Smooth muscle cell (in vitro differentiated cells): ENCODE data around the gene SLC7A14. TPM values are rescaled to one million over a fixed set of nuclear protein-coding genes. Genes with fewer than 3 reads are reported as not detected.
A peak's percentile ranks its signal among the peaks of the same experiment; 100 is the strongest.

Experiments used
- DNase-seq: peaks from one replicate; lab custom pipeline; 2025; ENCODE audit not compliant: unreplicated experiment; lab: John Stamatoyannopoulos, UW
- H2AFZ ChIP-seq: fragments of 200-600 bp; sonication (generic); 2 replicates; pipeline ENCODE4 v1.6.0; 2016; ENCODE audit warnings: antibody characterized with exemption, low read depth, mild to moderate bottlenecking
- H3F3A ChIP-seq: fragments of 200-600 bp; sonication (generic); 2 replicates; pipeline ENCODE4 v1.6.0; 2017; ENCODE audit warnings: antibody characterized with exemption, low read depth
- H3K27ac ChIP-seq: fragments of 200-600 bp; sonication (generic); 2 replicates; pipeline ENCODE4 v1.5.1; 2016; ENCODE audit warnings: low read depth, mild to moderate bottlenecking
- H3K27me3 ChIP-seq: fragments of 200-600 bp; sonication (generic); 2 replicates; pipeline ENCODE4 v1.6.1; 2016; ENCODE audit warnings: low read depth, mild to moderate bottlenecking
- H3K36me3 ChIP-seq: fragments of 200-600 bp; sonication (generic); 2 replicates; pipeline ENCODE4 v1.5.1; 2016; ENCODE audit warnings: low read depth
- H3K4me1 ChIP-seq: fragments of 200-600 bp; sonication (generic); 2 replicates; pipeline ENCODE4 v1.5.1; 2016; ENCODE audit warnings: low read depth
- H3K4me2 ChIP-seq: fragments of 200-600 bp; sonication (generic); 2 replicates; pipeline ENCODE4 v1.6.0; 2016; ENCODE audit warnings: mild to moderate bottlenecking
- H3K4me3 ChIP-seq: fragments of 200-600 bp; sonication (generic); 2 replicates; pipeline ENCODE4 v1.5.1; 2016; ENCODE audit warnings: mild to moderate bottlenecking
- H3K79me2 ChIP-seq: fragments of 200-600 bp; sonication (generic); 2 replicates; pipeline ENCODE4 v1.6.0; 2016; ENCODE audit warnings: low read depth, mild to moderate bottlenecking
- H3K9ac ChIP-seq: fragments of 200-600 bp; sonication (generic); 2 replicates; pipeline ENCODE4 v1.6.0; 2016; ENCODE audit warnings: low read depth
- H3K9me3 ChIP-seq: fragments of 200-600 bp; sonication (generic); replicated peaks from 2 replicates; pipeline ENCODE4 v1.5.1; 2016; ENCODE audit warnings: low read depth
- H4K20me1 ChIP-seq: fragments of 200-600 bp; sonication (generic); 2 replicates; pipeline ENCODE4 v1.6.0; 2016; ENCODE audit warnings: low read depth
- WGBS: methylation state at CpG from one replicate; pipeline ENCODE4 v1.1.7; 2016; ENCODE audit warnings: low lambda C conversion rate; 5-methylcytosine and 5-hydroxymethylcytosine counted together
- polyA plus RNA-seq: library from polyadenylated mRNA; unstranded; fragments of >200 nt; fragmentation: Nextera tagmentation; extraction: Ambion mirVana; gene quantifications from 2 replicates; pipeline ENCODE4 v1.2.1, GENCODE V29; 2016
- total RNA-seq: library from RNA; depleted of rRNA; stranded (reverse); fragments of >200 nt; gene quantifications from 2 replicates; pipeline ENCODE4 v1.2.3, GENCODE V29; 2014
- TF ChIP-seq, protein P1 (sequence below): fragments of 200-600 bp; sonication (generic); IDR thresholded peaks from 2 replicates; pipeline ENCODE4 v1.5.1; 2017; ENCODE audit warnings: borderline replicate concordance, mild to moderate bottlenecking, antibody characterized with exemption; ENCODE audit not compliant: insufficient read depth, poor library complexity, severe bottlenecking

Gene SLC7A14
- total and polyA plus RNA-seq, 2 experiments from 2014 or later = not detected

DNA sequence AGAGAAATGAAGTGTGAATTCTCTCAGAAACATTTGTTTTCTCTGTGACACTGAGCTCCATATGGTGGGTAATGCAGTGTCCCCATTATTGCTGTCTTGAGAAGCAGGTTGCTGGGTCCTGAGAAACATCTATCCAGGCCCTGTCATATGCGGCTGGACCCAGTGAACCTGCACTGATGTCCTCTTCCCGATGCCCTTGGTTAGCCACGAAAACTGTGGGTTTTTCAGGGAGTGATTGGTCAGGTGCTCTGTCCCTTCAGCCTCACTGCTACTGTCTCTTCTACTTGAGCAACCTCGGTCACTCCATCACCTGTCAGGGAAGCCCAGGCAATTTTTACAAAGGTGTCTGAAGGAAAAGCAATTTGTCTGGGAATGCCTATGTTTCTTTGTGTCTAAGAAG is 77.0 kb downstream of the SLC7A14 start:
- WGBS = 97% methylated on average over 4 of the region's 4 CpGs
- no peak overlapping the region for H3K9ac ChIP-seq

DNA sequence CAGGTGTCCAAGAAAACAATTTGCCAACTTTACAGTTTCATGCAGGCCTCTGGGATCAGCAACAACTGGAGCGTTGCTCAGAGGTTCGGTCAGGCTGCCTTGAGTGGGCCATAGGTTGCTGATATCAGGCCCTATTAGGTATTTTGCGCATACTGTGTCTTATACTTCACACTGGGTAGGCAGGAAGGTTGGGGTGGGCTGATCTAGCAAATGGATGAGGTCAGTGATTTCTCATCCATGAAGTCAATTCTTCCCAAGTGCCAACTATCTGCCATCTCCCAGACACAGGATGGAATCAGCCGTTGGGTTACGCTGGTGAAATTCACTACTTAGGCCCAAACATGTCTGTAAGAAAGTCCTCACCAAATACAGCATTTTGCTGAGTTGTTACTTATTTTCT is 77.6 kb downstream of the SLC7A14 start:
- Histone ChIP-seq H2AFZ (no peak overlapping the region), H3K27ac (no peak overlapping the region), H4K20me1 (no peaks in the 10 kb centered on the region), H3K4me3 (no peak overlapping the region), H3K27me3 (no peaks in the 10 kb centered on the region), H3K9me3 (no peaks in the 10 kb centered on the region), H3F3A (no peaks in the 10 kb centered on the region), H3K4me1 (no peaks in the 10 kb centered on the region), H3K36me3 (no peaks in the 10 kb centered on the region), H3K79me2 (no peaks in the 10 kb centered on the region), H3K9ac (no peak overlapping the region), H3K4me2 (no peak overlapping the region)
- DNase-seq = no peak
- WGBS = 98% methylated on average over 5 of the region's 5 CpGs
- TF ChIP-seq, protein P1, sequence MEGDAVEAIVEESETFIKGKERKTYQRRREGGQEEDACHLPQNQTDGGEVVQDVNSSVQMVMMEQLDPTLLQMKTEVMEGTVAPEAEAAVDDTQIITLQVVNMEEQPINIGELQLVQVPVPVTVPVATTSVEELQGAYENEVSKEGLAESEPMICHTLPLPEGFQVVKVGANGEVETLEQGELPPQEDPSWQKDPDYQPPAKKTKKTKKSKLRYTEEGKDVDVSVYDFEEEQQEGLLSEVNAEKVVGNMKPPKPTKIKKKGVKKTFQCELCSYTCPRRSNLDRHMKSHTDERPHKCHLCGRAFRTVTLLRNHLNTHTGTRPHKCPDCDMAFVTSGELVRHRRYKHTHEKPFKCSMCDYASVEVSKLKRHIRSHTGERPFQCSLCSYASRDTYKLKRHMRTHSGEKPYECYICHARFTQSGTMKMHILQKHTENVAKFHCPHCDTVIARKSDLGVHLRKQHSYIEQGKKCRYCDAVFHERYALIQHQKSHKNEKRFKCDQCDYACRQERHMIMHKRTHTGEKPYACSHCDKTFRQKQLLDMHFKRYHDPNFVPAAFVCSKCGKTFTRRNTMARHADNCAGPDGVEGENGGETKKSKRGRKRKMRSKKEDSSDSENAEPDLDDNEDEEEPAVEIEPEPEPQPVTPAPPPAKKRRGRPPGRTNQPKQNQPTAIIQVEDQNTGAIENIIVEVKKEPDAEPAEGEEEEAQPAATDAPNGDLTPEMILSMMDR = no peak

More for the DNA sequence above, 77.0 kb downstream of the SLC7A14 start:
- H2AFZ ChIP-seq = no peak overlapping the region
- no peak overlapping the region for H3K4me2 ChIP-seq
- H3K9me3 ChIP-seq = no peaks in the 10 kb centered on the region
- H3K36me3 ChIP-seq = no peaks in the 10 kb centered on the region
- TF ChIP-seq, protein P1 = no peak
- H4K20me1 ChIP-seq = no peaks in the 10 kb centered on the region
- H3K27ac ChIP-seq = no peak overlapping the region
- H3K27me3 ChIP-seq = no peaks in the 10 kb centered on the region
- no peak for DNase-seq
- no peaks in the 10 kb centered on the region for H3K4me1 ChIP-seq
- H3K4me3 ChIP-seq = no peak overlapping the region
- H3K79me2 ChIP-seq = no peaks in the 10 kb centered on the region
- H3F3A ChIP-seq = no peaks in the 10 kb centered on the region

DNA sequence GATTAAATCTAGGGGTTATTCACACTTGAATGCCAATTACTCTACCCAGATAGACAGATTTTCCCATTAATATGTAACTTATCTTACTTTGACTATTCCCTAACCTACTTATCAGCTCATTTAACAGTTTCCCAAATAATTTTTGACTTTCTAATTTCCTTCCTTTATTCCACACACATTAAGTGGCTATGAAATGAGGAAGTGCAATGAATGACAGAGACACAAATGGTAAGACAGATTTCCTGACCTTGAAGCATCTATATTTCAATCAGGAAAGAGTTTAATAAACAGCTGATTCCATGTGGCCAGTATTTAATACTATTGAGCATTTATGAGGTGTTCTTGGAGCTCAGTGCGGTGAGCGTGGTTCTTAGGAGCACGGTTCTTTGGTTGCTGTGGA is 78.8 kb downstream of the SLC7A14 start:
- H3K27me3 ChIP-seq = no peaks in the 10 kb centered on the region
- peak overlapping the region; percentile 73 for H2AFZ ChIP-seq
- no peaks in the 10 kb centered on the region for H3F3A ChIP-seq
- H3K4me2 ChIP-seq = peak overlapping the region; percentile 38
- H3K79me2 ChIP-seq = no peaks in the 10 kb centered on the region
- no peaks in the 10 kb centered on the region for H3K9me3 ChIP-seq
- no peak for DNase-seq
- peak overlapping the region; percentile 34 for H3K9ac ChIP-seq
- 78% methylated on average over 3 of the region's 3 CpGs for WGBS
- H3K36me3 ChIP-seq = no peaks in the 10 kb centered on the region
- H3K27ac ChIP-seq = peak overlapping the region; percentile 42
- H3K4me3 ChIP-seq = no peak overlapping the region
- TF ChIP-seq, protein P1 = no peak
- no peaks in the 10 kb centered on the region for H4K20me1 ChIP-seq
- no peaks in the 10 kb centered on the region for H3K4me1 ChIP-seq

DNA sequence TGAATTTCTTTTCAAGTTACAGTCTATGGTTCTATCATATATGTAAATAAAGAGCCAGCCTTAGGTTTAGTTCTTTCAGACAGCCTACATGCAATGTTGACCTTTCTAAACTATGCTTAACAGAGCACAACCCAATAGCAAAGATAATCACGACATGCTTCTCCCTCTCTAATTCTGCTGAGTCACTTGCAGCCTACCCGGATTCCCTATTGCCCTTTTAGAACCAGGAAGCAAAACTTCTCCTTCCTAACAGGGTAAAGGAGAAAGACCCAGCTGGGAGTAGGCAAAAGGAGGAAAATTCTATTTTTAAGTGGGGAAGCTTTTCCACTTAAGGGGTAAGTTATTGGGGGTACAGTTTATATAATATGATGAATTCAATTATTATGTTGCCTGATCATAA is 79.3 kb downstream of the SLC7A14 start:
- Histone ChIP-seq H3K9me3 (no peaks in the 10 kb centered on the region), H3K9ac (no peak overlapping the region), H3K4me3 (no peak overlapping the region), H3K27ac (peak overlapping the region; percentile 42), H2AFZ (peak overlapping the region; percentile 73), H3K4me1 (no peaks in the 10 kb centered on the region), H3F3A (no peaks in the 10 kb centered on the region), H3K36me3 (no peaks in the 10 kb centered on the region), H3K79me2 (no peaks in the 10 kb centered on the region), H3K27me3 (no peaks in the 10 kb centered on the region), H3K4me2 (peak overlapping the region; percentile 38), H4K20me1 (no peaks in the 10 kb centered on the region)
- DNase-seq = no peak
- TF ChIP-seq, protein P1 = no peak
- 9% methylated on average over 2 of the region's 2 CpGs for WGBS
